Measurements from ENCODE around the gene BMP8B.
"Not testable (repeated sequence)": the region's sequence is repeated elsewhere in the genome, so short reads cannot be mapped to it uniquely, and the experiment has no call there.

Gene BMP8B

GRCh38 chr1:39816415-39817090 lies 27.9 kb upstream of the BMP8B start:
- DNase-seq (ENCODE audit: low read depth in 2 of 2), result peak in 1 of 2 donors; percentile 53

- no peak for DNase-seq (ENCODE audit: low read depth in 2 of 2)
Observed at GRCh38 chr1:39812913-39813312, 24.2 kb upstream of the BMP8B start.

- no peak for DNase-seq (ENCODE audit: low read depth in 2 of 2)
Observed at GRCh38 chr1:39808784-39809517, 20.3 kb upstream of the BMP8B start.

GRCh38 chr1:39805385-39805784 lies 16.7 kb upstream of the BMP8B start:
- DNase-seq (ENCODE audit: low read depth in 2 of 2), result no peak

GRCh38 chr1:39802496-39803260 lies 14.0 kb upstream of the BMP8B start:
- no peak for DNase-seq (ENCODE audit: low read depth in 2 of 2)

- no peak for DNase-seq (ENCODE audit: low read depth in 2 of 2)
Observed at GRCh38 chr1:39800471-39800835, 11.8 kb upstream of the BMP8B start.

- DNase-seq (ENCODE audit: low read depth in 2 of 2), result peak; percentile 44 to 57
Observed at GRCh38 chr1:39799770-39800470, 11.3 kb upstream of the BMP8B start.

GRCh38 chr1:39798859-39799769 lies 10.4 kb upstream of the BMP8B start:
- DNase-seq (ENCODE audit: low read depth in 2 of 2), result peak; percentile 87 to 88

GRCh38 chr1:39795651-39796050 lies 7.0 kb upstream of the BMP8B start:
- DNase-seq (ENCODE audit: low read depth in 2 of 2), result no peak

GRCh38 chr1:39791838-39792237 lies 3.2 kb upstream of the BMP8B start:
- DNase-seq (ENCODE audit: low read depth in 2 of 2), result no peak

GRCh38 chr1:39789571-39790110 lies 976 bp upstream of the BMP8B start:
- DNase-seq (ENCODE audit: low read depth in 2 of 2), result no peak

- DNase-seq (ENCODE audit: low read depth in 2 of 2), result no peak
Observed at GRCh38 chr1:39788426-39788757, 273 bp downstream of the BMP8B start.

GRCh38 chr1:39787964-39788363 lies 701 bp downstream of the BMP8B start:
- DNase-seq (ENCODE audit: low read depth in 2 of 2), result not testable (repeated sequence)

GRCh38 chr1:39787468-39787867 lies 1.2 kb downstream of the BMP8B start:
- no peak for DNase-seq (ENCODE audit: low read depth in 2 of 2)

- not testable (repeated sequence) for DNase-seq (ENCODE audit: low read depth in 2 of 2)
Observed at GRCh38 chr1:39787108-39787375, 1.6 kb downstream of the BMP8B start.

GRCh38 chr1:39786303-39787107 lies 2.2 kb downstream of the BMP8B start:
- not testable (repeated sequence) for DNase-seq (ENCODE audit: low read depth in 2 of 2)

- not testable (repeated sequence) for DNase-seq (ENCODE audit: low read depth in 2 of 2)
Observed at GRCh38 chr1:39782685-39783084, 6.0 kb downstream of the BMP8B start.

GRCh38 chr1:39782103-39782502 lies 6.6 kb downstream of the BMP8B start:
- no peak for DNase-seq (ENCODE audit: low read depth in 2 of 2)

GRCh38 chr1:39781349-39781715 lies 7.3 kb downstream of the BMP8B start:
- DNase-seq (ENCODE audit: low read depth in 2 of 2), result no peak

- DNase-seq (ENCODE audit: low read depth in 2 of 2), result no peak
Observed at GRCh38 chr1:39779821-39780220, 8.8 kb downstream of the BMP8B start.
